ENCODE results near the gene SASH1.

DNA sequence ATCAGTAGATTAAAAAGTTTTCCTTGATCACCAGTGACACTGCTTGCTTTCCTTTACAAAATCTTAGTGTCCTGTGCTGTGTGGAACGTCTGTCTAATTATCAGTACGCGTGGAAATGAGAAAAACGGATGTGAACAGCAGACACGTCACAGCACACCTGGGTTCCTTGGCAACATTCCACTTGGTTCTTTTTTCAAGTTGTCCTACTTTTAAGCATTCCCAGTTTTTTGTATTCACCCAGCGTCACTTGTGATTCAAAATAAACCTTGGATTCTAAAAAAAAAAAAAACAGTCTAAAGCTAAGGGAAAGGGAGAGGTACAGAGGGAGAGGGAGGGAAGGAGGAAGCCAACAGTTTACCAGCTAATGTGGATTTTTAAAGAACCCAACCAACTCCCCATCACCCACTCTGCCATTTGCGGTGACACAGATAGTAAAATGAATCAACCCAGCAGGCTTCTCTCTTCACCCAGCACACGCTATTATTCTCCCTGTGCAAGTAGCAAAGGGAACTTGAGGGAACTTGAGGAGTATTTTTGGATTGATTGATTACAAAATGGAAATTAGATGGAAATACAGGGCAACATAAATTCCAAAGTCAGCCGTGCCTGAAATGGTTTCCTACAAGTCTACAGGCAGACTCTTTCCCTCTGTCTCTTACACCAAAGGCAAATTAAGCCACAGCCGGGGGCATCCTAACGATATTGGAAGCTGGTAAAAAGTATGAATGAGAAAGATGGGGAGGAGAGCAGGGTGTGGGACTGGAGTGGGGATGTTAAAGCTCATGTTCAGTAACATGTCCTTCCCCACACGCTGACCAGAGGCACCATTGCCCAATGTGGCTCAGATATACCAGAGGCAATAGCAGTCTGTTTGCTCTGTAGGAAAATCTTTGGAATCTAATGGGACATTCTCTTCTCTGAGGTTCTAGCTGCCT is 129.8 kb downstream of the SASH1 start:
- TF ChIP-seq POLR2A (IDR thresholded peaks at IDR 0.05; ENCODE audit: low read length): no peak
- no peak for TF ChIP-seq GATA1 (IDR thresholded peaks at IDR 0.05; ENCODE audit: low read depth, low read length)
